HG02884 (cell line): ENCODE measurements around the gene CCDC17.

Source experiments
- ATAC-seq: cut with Tn5 transposase; IDR thresholded peaks from one replicate; pipeline ENCODE4 v1.9.1; 2021; ENCODE audit warnings: mild to moderate bottlenecking, moderate library complexity; ENCODE audit not compliant: unreplicated experiment

CCDC17 gene

DNA sequence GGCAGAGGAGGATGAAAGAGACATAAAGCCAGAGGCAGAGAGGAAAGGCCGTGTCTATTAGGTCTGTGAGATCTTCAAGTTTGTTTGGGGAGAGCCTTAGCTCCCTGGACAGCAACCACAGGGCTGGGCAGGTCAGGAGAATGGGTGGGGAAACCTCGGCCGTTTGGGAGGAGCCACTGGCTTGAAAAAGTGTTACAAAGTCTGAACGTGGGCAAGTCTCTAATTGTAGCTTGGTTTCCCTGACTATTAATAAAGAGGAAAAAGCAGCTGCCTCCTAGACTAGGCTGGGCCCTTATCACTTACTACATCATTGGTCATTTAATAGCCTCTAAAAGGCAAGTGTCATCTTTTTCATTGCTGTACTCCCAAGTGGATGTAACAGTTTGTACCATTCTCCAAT, at the start of gene CCDC17:
Gene CCDC17 (minus strand): TSS at position 83 of the 400 bp plus-strand sequence. CDS start 145 bp downstream, outside the sequence.
- no peak for ATAC-seq

DNA sequence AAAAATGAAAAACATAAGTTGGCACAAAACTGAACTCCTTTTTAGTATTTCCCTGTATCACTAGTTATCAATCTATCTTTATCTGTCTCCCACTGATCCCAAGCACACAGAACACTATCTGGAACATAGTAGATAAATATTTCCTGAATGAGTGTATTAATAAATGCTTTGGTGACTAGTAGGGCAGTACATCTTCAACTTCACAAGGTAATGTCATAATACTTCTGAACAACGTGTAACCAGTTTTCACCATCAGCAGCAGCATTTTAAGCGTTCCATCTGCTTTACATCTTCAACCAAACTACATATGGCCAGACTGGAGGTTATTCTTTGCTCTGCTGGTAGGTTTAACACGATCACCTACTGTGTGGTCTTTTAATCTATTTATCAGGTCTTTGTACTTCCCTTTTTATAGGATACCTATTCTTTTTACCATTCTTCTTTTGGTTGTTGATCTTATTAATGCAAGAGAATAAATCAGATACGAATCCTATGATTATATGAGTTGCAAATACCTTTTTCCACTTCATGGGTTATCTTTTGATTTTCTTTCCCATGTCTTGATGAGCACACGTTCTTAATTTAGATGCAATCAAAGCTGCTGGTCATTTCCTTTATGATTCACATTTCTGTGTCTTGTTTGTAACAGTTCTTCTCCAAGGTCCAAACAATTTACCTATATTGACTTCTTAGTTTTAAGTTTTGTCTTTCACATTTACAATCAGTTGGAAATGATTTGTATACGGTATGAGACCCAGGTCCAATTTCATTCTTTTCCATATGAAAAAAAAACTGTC, 46.2 kb upstream of the CCDC17 start:
- ATAC-seq = no peak

DNA sequence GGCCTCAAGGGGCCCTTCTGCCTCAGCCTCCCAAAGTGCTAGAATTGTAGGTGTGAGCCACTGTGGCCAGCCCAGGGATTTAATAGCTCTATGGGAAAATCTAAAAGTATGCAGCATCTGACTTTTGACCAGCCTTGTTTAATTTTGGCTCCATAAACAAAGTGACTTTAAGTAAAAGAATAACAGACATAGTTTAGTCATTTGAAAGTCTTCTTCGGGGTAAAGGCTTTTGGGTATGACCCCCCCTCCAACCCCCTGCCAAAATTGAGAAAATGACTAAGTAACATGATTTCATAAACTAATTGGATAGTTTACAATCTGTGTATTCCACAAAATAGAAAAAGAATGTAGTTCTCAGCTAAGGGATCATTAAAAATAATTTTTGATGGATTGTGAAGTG, 45.5 kb upstream of the CCDC17 start:
- ATAC-seq = no peak

DNA sequence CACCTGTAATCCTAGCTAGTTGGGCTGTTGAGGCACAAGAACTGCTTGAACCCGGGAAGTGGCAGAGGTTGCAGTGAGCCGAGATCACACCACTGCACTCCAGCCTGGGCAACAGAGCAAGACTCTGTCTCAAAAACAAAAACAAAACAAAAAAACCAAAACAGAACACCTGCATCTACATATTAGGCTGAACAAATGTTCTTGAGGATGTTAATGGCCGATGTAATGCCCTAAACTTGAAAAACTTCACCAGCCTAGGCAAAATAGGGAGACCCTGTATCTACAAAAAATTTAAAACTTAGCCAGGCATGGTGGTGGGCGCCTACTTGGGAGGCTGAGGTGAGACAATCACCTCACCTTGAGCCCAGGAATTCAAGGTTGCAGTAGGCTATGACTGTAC, 44.7 kb upstream of the CCDC17 start:
- no peak for ATAC-seq

DNA sequence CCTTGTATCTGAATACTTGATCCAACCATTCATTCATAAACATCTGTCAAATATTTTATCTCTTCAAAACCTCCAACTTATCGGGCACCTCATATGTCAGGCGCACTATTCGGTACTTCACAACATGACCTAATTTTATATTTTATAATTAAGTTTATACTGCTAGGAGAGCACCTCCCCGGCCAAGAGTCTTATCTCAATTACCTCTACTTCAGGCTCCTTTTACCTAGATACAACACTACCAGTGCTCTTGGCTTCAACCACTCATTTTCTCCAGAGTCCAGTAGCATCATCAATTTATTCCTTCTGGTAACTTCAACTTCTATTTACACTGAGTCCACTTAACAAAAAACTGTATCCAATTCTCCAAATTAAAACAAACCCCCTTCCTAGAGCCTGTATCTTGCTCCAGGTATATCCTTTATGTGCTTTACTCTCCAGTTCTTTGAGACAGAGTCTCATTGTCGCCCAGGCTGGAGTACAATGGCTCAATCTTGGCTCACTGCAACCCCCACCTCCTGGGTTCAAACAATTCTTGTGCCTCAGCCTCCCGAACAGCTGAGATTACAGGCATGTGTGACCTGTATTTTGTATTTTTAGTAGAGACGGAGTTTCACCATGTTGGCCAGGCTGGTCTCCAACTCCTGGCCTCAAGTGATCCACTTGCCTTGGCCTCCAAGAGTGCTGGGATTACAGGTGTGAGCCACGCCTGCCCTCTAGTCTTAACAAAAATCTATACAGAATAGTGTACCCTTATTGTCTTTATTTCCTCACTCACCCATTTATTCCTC, 43.7 kb upstream of the CCDC17 start:
- no peak for ATAC-seq

DNA sequence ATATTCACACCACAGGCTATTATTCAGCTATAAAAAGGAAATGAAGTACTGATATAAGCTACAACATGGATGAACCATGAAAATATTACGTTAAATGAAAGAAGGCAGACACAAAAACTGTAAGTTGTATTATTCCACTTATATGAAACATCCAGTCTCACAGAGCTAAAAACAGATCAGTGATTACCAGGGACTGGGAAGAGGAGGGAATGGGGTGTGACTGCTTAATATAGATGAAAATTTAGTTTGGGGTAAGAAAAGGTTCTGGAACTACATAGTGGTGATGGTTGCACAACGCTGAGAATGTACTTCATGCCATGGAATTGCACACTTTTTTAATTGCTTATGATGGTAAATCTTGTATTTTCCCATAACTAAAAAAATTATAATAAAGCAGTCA, 43.0 kb upstream of the CCDC17 start:
- no peak for ATAC-seq

DNA sequence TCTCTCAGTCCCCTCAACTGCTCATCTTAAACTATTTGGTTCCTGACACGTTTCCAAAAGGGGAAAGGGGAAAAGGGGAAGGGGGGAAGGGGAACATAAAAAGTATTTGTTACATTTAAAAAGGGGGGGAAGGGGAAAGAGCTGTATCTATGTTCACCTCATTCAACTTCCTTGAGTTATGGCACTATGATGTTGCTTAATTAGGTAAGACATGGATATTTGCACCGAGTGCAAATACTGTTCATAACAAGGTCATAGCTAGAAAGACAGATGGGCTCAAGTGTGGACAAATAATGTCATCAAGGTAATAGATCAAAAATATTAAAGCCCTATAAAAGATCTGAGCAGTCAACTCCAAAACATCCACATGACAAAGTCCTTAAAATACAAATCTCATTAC, 36.5 kb upstream of the CCDC17 start:
- ATAC-seq = no peak

DNA sequence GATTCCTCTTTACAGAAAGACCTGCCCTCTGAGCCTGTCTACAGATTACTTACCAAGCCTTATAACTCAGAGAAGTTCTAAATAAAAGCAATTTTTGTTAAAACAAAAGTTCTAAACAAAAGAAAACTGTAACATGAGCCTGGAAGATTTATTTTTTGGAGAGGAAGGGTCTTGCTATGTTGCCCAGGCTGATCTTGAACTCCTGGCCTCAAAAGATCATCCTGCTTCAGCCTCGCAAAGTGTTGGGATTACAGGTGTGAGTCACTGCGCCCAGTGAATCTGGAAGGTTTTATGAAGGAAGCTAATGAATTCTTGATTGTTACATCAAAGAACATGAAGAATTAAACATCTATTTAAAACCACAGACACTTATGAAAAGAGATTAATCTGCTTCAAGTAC, 35.4 kb upstream of the CCDC17 start:
- ATAC-seq = no peak

DNA sequence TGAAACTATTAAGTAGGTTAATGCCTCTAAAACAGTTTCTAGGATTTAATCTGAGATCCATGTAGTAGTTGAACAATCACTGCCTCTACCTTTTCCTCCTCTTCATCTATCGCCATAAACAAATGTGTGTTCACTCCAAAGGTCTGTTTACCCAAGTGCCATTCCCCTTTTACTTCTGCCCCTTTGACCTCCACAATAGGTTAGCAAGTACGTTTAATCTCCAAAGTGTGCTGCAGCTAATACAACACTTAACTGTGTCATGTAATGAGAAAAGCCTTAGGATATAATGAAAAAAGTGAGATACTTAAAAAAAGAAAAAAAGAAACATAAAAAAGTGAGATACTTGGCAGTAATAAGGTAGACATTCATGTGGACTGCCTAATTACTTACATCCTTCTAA, 34.3 kb upstream of the CCDC17 start:
- ATAC-seq = no peak

DNA sequence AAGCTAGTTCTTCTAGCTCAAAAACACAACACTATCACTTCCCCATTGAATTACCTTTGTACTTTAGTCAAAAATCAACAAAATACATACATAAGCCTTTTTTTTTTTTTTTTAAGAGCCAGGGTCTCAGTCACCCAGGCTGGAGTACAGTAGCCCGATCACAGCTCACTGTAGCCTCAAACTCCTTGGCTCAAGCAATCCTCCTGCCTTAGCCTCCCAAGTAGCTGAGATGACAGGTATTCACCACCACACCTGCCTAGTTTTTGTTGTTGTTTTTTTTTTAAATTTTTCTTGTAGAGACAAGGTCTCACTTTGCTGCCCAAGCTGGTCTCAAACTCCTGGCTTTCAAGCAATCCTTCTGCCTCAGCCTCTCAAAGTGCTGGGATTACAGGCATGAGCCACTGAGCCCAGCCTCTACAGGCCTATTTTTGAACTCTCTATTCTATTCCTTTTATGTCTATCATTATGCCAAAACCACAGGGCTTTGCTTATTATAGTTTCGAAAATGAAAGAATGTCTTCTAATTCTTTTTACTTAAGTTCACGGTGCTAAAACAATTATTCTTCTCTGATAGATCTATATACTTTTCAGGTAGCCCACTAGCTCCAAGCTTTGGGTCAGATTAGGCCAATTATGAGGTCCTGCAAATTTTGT, 32.8 kb upstream of the CCDC17 start:
- no peak for ATAC-seq

DNA sequence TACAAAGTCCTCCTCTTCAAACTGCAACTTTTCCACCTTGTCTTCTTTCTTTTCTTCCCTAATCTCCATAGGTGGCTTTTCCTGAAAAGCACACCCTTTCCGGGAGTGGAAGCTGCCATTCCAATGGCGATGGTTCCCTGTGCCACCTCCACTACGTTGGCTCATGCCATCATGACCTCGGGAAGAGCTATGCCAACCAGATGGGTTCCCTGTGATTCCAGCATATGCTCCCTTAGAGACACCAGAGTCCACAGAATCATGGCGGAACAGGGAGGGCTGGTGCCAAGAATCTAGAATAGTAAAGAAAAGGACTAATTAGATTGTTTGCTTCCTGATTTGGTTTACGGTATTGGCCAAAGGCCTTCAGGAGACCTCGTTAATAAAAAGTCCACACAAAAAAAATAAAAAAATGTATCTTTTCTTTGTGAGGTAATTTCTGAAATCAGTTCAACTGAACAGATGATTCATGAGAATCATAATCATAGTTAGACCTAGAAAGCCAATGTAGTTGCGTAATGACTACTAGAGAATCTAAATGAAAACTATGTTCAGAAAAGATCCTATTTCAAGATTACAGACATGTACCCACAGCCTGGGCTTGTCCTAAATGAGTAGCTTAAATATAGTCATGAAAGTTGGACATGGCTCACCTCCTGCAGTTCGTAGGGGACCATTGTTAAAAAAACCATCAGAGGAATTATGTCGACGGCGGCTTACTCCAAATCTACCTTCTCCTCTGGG, 30.9 kb upstream of the CCDC17 start:
- ATAC-seq = no peak

DNA sequence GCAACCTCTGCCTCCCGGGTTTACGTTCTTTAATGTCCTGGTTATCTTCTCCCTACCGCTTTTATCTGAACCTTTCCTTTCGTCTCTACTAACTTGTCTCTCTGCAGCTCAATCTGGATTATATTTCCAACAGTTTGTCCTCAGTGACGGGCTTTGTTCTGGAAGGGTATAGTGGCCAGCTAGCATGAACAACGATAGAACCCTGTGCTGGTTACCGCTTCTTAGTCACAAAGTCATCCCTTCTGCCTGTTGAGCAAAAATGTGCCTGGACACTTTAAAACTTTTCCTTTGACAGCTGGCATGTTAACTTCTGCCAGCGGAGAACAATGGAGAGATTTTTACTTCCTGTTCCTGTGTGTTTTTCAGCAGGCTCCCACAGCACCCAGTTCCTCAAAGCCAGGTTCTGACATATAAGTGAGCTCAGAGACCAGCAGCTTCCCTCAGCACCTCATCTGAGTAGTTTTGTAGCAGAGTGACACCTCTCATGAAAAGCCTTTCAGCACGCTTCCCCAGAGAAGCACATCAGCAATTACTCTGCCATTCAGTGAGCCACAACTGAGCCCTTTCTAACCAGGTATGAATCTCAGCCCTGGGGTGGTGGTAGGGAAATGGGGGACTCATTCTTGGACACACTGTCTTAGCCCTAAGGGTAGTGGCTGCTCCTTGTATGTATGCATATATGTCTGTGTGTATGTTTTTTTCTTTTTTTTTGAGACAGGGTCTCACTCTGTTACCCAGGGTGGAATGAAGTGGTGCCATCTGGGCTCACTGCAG, 23.6 kb upstream of the CCDC17 start:
- no peak for ATAC-seq

DNA sequence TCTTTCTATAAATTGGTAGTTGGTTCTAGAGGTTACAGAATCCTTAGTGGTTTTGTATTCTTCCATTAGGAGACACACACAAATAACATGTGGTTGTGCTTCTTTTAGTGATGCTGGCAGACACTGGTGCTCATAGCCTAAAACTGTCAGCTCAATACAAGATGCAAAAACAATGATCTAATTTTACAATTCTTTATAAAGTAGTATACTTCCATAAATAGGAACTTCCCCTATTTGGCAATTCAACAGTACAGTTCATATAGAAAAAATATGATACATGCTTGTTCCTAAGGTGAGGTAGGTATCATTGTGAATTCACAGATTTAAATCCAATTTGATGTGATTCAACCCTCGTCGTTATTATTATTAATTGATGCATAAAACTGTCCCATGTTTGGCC, 20.8 kb upstream of the CCDC17 start:
- ATAC-seq = no peak

DNA sequence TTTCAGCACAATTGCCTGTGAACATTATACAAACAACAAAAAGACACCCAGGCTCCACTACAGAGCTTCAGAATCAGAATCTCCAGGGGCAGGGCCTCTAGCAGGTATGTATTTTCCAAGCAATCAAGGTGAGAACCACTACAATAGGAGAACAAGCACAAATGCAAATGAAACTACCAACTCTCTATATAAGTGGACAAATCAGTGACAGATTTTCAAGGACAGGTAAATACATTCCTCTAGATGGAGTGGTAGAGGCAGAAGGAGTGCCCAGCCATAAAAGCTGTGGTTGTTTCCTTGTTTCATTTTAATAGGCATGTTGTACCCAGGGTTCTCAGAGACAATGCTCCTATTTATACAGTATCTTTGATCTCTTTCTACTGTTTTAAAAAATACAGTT, 20.1 kb upstream of the CCDC17 start:
- no peak for ATAC-seq

DNA sequence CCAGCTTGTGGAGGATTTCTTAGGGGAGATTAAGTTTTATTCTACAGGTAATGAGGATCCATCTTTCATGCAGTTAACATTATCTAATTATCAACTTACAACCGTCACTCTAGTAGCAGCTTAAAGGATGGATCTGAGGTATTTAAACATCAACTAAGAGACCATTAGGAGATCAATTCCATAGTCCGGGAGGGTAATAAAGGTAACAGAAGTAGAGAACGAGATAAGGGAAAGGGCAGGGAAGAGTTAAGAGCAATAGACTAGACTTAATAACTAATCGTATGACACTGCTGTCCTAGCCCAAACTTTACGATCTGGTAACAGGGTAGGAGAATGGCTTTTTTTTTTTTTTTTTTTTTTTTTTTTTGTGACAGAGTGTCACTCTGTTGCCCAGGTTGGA, 19.5 kb upstream of the CCDC17 start:
- no peak for ATAC-seq

DNA sequence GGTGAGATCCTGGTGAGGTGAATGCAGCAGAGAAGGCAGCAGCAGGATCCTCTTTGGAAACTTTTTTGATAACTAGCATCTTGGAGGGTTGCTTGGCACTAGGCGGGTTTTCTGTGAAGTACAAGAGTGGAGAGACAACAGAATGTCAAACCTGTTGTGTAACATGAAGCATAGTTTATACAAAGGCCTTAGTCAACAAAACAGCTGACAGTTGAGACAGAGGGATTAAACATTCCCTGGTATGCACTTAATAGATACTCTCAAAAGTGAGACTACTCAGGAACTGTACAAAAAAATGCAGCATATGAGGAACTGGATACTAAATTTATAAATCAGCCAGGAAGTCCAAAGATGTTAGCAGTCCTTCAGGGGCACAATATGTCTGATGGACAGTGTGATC, 16.4 kb upstream of the CCDC17 start:
- ATAC-seq = no peak

DNA sequence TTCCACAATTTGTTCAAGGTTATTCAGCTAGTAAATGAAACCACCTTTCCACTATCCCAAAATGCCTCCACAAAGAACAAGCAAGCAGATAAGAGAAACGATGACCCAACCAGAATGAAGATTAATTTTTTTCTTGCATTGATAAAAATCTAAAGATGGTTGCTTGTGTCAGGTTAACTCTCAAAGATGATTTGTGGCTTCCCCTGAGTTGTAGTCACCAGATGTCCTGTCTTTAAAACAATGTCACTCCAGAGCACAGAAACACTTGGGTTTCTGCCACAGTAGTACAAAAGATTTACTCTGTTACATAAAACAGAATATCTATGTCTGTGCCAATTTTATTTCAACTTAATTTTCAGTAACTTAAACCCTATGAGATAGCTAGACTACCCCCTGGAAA, 11.4 kb upstream of the CCDC17 start:
- no peak for ATAC-seq

DNA sequence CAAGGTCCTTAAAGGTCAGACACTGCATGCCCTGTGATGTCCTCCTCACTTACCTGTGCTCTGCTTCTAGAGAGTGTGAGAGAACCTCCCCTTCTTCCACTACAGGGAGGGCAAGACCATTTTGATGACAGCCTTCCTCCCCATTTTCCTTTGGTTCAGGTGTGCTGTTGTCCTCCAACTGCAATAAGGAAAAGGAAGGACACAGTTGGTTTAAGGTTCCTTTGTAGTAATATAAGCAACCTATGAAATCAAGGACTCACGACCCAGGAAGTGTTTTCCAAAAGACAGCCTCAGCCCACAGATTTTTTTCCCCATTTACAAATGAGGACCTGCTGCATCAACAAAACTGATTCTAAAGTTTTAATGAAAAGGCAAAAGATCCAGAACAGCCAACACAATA, 6.6 kb upstream of the CCDC17 start:
- ATAC-seq = no peak

DNA sequence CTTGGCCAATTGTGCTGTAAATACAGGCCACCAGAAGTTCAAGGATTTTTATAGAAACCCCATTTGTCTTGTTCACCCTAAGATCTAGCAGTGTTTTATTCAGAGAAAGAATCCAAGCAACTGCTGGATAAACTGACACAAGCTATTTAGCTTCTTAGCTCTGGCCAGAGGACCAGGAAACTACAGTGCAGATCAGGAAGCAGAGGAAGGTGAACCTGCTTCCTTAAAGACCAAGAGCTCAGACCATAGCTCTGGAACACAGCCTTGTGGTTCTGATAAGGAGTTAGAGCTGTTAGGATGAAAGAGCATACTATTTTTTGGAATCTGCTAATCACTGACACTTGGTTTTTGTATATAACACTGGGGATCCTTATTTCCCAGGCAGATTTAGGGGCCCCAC, 5.2 kb upstream of the CCDC17 start:
- ATAC-seq = no peak
